Sciatic nerve (tissue), 2 donors: ENCODE measurements around the gene MRPL58. TPM values are rescaled to one million over a fixed set of nuclear protein-coding genes. Genes with fewer than 3 reads are reported as not detected.

Experiments used
- ATAC-seq: fragments of 200-7000 bp; cut with Tn5 transposase; one replicate; pipeline ENCODE4 v1.9.1; 2020; ENCODE audit warnings: mild to moderate bottlenecking, moderate library complexity
- DNase-seq: peaks from one replicate; pipeline ENCODE4 v3.0.0-alpha.2; 2020; ENCODE audit warnings: low spot score
- intact Hi-C: fragments of 100-400 bp; cut with DNase I; formaldehyde crosslinking; loops from one replicate; pipeline ENCODE4 v1.14.2; 2022
- total RNA-seq: library from RNA; stranded (reverse); fragmentation: NEBNext Ultra II Directional; extraction: Animal tissue kit (Norgen Biotek cat#: 25700); gene quantifications from one replicate; pipeline ENCODE4 v1.2.1, GENCODE V29; 2021
- donor health status: DM: no; HTN: no; CAD: no.
- donor health status: DM: no; HTN: no; CAD: no.

The MRPL58 gene
- total RNA-seq, 1 donor from 2014 or later = 20.1 TPM

DNA sequence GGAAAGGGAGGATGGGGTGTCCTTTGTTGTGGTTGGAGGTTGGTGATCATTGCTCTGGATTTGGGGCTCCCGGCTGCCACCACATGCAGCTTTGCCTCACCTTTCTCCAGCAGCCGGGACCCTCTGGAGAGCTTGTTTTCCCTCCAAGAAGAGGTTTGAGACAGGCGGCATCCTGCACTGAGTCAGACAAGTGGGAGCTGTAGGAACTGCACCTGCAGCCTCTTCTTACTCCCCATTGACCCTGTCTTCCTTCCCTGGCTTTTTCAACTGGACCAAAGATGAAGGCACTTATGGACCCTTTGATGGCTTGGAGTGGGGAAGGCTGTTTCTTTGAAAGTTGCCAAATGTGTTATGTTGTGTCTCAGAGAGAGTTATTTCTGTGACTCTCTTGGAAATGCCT is 51.2 kb downstream of the MRPL58 start:
- DNase-seq = no peak
- intact Hi-C loops = no loop called here
- ATAC-seq = no peak

- no peak for DNase-seq
- intact Hi-C loops = no loop called here
- no peak for ATAC-seq
These were observed 51.6 kb downstream of the MRPL58 start for GRCh38 chr17:75064040-75064439.

- intact Hi-C loops = no loop called here
- no peak for ATAC-seq
- no peak for DNase-seq
These were observed 52.0 kb downstream of the MRPL58 start for GRCh38 chr17:75064460-75064859.

DNA sequence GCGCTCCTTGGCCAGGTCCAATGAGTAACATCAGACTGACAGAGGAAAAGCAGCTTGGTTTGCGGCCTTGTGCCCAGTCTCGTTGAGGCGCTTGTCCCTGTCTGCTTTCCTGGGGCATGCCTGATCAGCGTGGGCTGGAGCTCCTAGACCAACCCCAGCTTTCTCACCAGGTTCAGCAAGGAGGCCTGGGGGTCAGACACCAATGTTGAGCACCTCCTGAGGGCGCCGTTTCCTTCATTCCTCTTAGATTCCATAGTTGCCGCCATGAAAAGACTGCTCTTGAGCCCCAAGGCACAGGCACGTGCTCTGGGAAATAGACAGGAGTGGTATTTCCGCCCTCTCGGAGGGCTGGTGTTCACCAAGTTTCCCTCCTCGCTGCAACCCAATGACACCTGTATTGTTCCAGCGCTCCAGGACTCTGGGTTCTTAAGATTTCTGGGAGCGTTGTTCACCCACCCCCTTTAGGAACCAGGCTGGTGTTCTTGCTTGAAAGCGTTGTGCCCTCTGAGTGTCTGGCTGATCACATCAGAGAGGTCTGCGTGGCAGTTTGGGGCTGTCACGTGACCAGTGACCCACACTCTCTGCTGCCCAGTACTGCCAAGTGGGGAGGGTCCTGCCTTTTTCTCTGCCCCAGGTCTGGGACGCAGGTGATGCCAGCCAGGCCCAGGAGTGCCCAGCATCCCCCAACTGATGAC is 52.5 kb downstream of the MRPL58 start:
- intact Hi-C loops = no loop called here

DNA sequence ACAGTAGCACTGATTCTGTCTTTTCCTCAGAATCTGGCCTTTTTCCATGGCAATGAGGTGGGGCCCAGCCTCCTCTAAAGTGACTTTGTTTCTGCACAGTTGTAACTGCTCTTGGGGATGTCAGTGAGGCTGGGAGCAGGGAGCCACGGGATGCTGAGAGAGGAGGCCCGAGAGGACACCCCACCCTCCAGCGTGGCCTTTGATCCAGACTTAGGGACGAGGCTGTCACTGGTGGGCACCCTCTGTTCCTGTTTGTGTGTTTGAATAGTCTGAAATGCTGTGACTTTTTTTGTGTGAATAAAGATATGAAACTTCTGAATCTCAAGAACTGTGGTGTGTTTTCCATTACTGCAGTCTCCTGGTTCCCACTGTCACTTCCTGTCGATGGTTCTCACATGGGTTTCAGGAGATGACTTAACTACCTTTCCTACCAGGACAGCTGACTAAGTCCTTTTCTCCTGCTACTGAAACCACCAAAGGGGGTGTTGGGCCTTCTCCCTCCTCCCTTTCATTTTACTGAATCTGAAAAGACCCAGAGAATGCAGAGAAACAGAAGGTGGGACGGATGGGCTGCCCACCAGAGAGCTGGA is 53.2 kb downstream of the MRPL58 start:
- no peak for ATAC-seq
- intact Hi-C loops = no loop called here

More for the DNA sequence above, 52.5 kb downstream of the MRPL58 start:
- DNase-seq = no peak
- no peak for ATAC-seq

DNA sequence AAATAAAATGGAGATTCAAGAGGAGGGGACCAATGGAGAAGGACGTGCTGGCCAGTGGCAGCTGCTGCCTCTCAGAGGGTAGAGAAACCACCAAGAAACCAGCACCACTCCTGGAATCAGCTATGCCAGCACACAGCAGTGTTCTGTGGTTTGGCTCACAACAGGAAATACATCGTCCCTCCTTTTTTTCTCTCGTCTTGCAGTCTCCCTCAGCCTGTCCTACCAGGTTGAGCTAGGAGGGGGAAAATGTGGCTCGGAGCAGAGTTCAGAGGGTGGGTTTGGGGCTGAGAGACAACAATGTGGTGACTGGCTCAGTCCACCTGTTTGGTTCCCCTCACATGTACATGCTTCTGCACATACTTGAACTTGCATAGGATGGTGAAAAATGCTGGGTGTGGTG is 55.4 kb downstream of the MRPL58 start:
- intact Hi-C loops = no loop called here

More for the DNA sequence above, 53.2 kb downstream of the MRPL58 start:
- no peak for DNase-seq

DNA sequence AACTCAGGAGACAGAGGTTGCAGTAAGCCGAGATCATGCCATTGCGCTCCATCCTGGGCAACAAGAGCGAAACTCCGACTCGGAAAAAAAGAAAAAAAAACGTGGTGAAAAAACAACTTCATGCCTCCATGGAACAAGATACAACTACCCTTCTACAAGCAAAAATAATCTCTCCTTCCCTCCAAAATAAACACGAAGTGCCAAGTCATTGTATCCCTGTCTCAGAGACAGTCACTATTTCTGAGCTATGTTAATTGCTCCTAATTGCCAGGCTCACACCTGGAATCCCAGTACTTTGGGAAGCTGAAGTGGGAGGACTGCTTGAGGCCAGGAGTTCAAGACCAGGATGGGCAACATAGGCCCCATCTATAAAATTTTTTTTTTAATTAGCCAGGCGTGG is 56.3 kb downstream of the MRPL58 start:
- ATAC-seq (no peak), DNase-seq (no peak)
- intact Hi-C loops = no loop called here

More for the DNA sequence above, 55.4 kb downstream of the MRPL58 start:
- ATAC-seq = no peak
- DNase-seq = no peak

DNA sequence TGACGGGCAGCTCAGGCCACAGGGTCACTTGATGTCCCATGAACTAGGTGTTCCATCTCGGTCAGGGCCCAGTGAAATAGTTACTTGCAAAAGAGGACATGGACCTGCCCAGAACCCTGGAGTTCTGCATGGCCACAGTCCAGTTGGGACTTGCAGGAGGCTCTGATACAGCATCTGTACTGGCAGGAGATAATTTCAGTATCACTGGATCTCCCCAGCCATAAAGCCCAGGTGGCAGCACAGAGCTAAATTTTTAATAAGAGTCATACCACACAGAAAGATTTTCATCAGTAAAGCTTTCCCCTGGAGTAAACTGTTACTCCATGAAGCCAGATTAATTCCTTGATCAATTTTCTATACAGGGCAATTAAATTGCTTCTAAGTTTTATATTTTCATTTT is 57.3 kb downstream of the MRPL58 start:
- ATAC-seq (no peak), DNase-seq (no peak)
- intact Hi-C loops = no loop called here

Other genes with a start within 250 kb of the MRPL58 start
- 50.3 TPM for gene NAT9, start 236.3 kb upstream of the MRPL58 start, total RNA-seq
- 0.98 TPM for gene GRIN2C, start 152.8 kb upstream of the MRPL58 start, total RNA-seq
- gene FDXR, start 139.7 kb upstream of the MRPL58 start, total RNA-seq = 6.3 TPM
- not detected for gene FADS6, start 119.0 kb upstream of the MRPL58 start, total RNA-seq
- not detected for gene USH1G, start 89.4 kb upstream of the MRPL58 start, total RNA-seq
- gene OTOP2, start 88.4 kb upstream of the MRPL58 start, total RNA-seq = not detected
- not detected for gene OTOP3, start 76.8 kb upstream of the MRPL58 start, total RNA-seq
- gene HID1, start 39.9 kb upstream of the MRPL58 start, total RNA-seq = 16.1 TPM
- gene CDR2L, start 25.0 kb upstream of the MRPL58 start, total RNA-seq = 11.5 TPM
- 147 TPM for gene ATP5PD, start 34.3 kb downstream of the MRPL58 start, total RNA-seq
- 37.5 TPM for gene KCTD2, start 34.6 kb downstream of the MRPL58 start, total RNA-seq
- 10.5 TPM for gene SLC16A5, start 75.3 kb downstream of the MRPL58 start, total RNA-seq
- 11.7 TPM for gene ARMC7, start 97.3 kb downstream of the MRPL58 start, total RNA-seq
- gene NT5C, start 119.1 kb downstream of the MRPL58 start, total RNA-seq = 38.7 TPM
- 20.3 TPM for gene JPT1, start 141.8 kb downstream of the MRPL58 start, total RNA-seq
- 296 TPM for gene SUMO2, start 170.3 kb downstream of the MRPL58 start, total RNA-seq
- gene NUP85, start 193.0 kb downstream of the MRPL58 start, total RNA-seq = 71.1 TPM
- 75.0 TPM for gene GGA3, start 248.9 kb downstream of the MRPL58 start, total RNA-seq
- gene MRPS7, start 249.2 kb downstream of the MRPL58 start, total RNA-seq = 21.8 TPM